A549 (cell line): ENCODE measurements around the gene RAB3D.
A peak's percentile ranks its signal among the peaks of the same experiment; 100 is the strongest.

Experiments
- CTCF ChIP-seq: fragments of >200 bp; sonication (Bioruptor Twin); formaldehyde crosslinking; IDR thresholded peaks from 3 replicates; pipeline ENCODE4 v1.5.1; 2016
- HMGXB4 ChIP-seq: fragments of 250-450 bp; sonication (Bioruptor Pico); IDR thresholded peaks from 2 replicates; pipeline ENCODE4 v1.5.0; 2021; ENCODE audit warnings: mild to moderate bottlenecking, moderate library complexity, borderline replicate concordance
- JUN ChIP-seq, 2 experiments: fragments of >200 bp; sonication (Bioruptor Twin); formaldehyde crosslinking; IDR thresholded peaks; 2 replicates in 1 of 2; 3 replicates in 1 of 2; pipeline ENCODE4 v1.6.1; 2016 to 2017
- MAX ChIP-seq: IDR thresholded peaks from 2 replicates; pipeline ENCODE4 v1.6.1; 2012
- NR3C1 ChIP-seq: fragments of >200 bp; sonication (Bioruptor Twin); formaldehyde crosslinking; IDR thresholded peaks from 3 replicates; pipeline ENCODE4 v1.6.1; 2017
- POLR2A ChIP-seq: IDR thresholded peaks from 2 replicates; pipeline ENCODE4 v1.6.1; 2012; ENCODE audit warnings: mild to moderate bottlenecking, low read length
- RAD21 ChIP-seq, 2 experiments: fragments of >200 bp in 1 of 2; sonication (Bioruptor Twin) in 1 of 2; formaldehyde crosslinking in 1 of 2; IDR thresholded peaks in 1 of 2; conservative IDR thresholded peaks in 1 of 2; 2 replicates in 1 of 2; 3 replicates in 1 of 2; pipeline ENCODE4 v1.6.1; 2012 to 2018; ENCODE audit warnings: inconsistent platforms in 1 of 2
- RCOR1 ChIP-seq: fragments of 150-350 bp; IDR thresholded peaks from 2 replicates; pipeline ENCODE4 v1.6.1; 2014; ENCODE audit warnings: antibody characterized with exemption, low read length, low read depth
- SMC3 ChIP-seq: fragments of >200 bp; sonication (Bioruptor Twin); formaldehyde crosslinking; IDR thresholded peaks from 3 replicates; pipeline ENCODE4 v1.6.1; 2018; ENCODE audit warnings: inconsistent platforms
- SREBF2 ChIP-seq: fragments of 450-650 bp; IDR thresholded peaks from 2 replicates; pipeline ENCODE4 v1.6.1; 2014; ENCODE audit warnings: mild to moderate bottlenecking, moderate library complexity
- TP53 ChIP-seq: fragments of 250-450 bp; sonication (Bioruptor Pico); IDR thresholded peaks from 2 replicates; pipeline ENCODE4 v1.5.0; 2021; ENCODE audit warnings: mild to moderate bottlenecking, moderate library complexity
- ZFP36 ChIP-seq: fragments of 450-650 bp; IDR thresholded peaks from 2 replicates; pipeline ENCODE4 v1.6.1; 2014; ENCODE audit warnings: borderline replicate concordance; ENCODE audit not compliant: partially characterized antibody
- ZSCAN20 ChIP-seq: fragments of 250-450 bp; sonication (Bioruptor Pico); IDR thresholded peaks from 2 replicates; pipeline ENCODE4 v1.8.0; 2022; ENCODE audit warnings: mild to moderate bottlenecking, moderate library complexity

GRCh38 chr19:11380653-11381537 lies 41.4 kb upstream of the RAB3D start:
- TF ChIP-seq HMGXB4: no peak
- TF ChIP-seq SREBF2: no peak
- peak; percentile 51 for TF ChIP-seq CTCF
- TF ChIP-seq RAD21 (conservative IDR thresholded peaks at IDR 0.05 in 1 of 2, IDR thresholded peaks at IDR 0.05 in 1 of 2): peak; percentile 42 to 43; a peak in 3 of 5 replicates
- TF ChIP-seq RCOR1: no peak
- no peak for TF ChIP-seq NR3C1
- peak; percentile 69 for TF ChIP-seq POLR2A
- TF ChIP-seq JUN (IDR thresholded peaks at IDR 0.05): no peak; a peak in 2 of 5 replicates
- TF ChIP-seq MAX: peak; percentile 11; the same call in 1 of the 2 replicates
- TF ChIP-seq TP53 (CRISPR knock-in tag): no peak
- TF ChIP-seq SMC3: peak; percentile 57
- TF ChIP-seq ZFP36: no peak
- no peak for TF ChIP-seq ZSCAN20 (CRISPR knock-in tag)
